GM19351 (cell line): ENCODE results near the gene TMEM272.

Experiments used
- ATAC-seq: cut with Tn5 transposase; IDR thresholded peaks from one replicate; pipeline ENCODE4 v1.9.1; 2021; ENCODE audit warnings: mild to moderate bottlenecking, moderate library complexity; ENCODE audit not compliant: unreplicated experiment

TMEM272 gene

GRCh38 chr13:51783428-51784094 is 61.4 kb downstream of the TMEM272 start:
- no peak for ATAC-seq

DNA sequence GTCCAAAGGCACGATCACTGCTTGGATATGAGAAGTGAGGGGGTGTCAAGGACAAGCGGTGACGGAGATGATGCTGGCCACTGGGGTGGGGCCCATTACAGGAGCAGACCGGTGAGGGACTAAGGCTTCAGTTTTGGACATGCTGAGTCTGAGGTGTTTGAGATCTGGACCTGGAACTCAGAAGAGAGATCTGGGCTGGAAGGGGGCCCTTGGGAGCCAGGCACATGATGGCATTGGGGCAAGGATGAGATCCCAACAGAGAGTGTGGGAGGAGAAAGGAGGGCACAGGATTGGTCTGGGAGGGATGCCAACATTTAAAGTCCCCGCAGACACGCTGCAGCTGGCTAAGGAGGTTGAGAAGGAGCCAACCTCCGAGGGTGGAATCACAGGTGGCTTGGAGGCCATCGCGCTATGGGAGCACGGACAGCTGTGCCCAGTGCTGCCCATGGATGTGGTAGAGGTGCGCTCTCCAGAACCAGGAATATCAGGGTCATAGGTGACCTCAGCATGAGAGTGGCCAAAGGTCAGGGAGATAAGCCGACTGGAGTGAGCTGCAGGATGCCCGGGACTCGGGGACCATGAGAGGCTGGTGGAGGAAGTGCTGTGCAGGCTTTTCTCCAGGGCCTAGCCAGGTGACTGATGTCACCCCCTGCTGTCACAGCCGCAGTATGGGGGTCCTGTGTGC is 62.8 kb downstream of the TMEM272 start:
- no peak for ATAC-seq

GRCh38 chr13:51781246-51782022 is 63.5 kb downstream of the TMEM272 start:
- peak; percentile 88 for ATAC-seq

DNA sequence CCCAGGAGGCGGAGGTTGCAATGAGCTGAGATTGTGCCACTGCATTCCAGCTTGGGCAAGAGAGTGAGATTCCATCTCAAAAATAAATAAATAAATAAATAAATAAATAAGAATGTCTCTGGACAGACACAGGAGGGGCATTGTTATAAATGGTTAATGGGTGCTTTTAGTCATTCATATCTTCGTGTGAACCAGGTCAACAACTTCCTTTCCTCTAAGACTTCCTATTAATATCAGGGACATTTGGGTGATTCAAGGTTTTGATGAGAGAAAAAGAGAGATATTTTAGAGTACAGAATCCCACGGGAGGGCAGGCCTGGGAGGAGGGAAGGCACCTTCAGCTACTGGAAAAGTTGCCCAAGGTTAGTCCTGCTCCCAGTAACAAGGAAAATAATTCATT is 64.9 kb downstream of the TMEM272 start:
- no peak for ATAC-seq

GRCh38 chr13:51778392-51778791 is 66.6 kb downstream of the TMEM272 start:
- no peak for ATAC-seq

GRCh38 chr13:51777921-51778320 is 67.1 kb downstream of the TMEM272 start:
- no peak for ATAC-seq

DNA sequence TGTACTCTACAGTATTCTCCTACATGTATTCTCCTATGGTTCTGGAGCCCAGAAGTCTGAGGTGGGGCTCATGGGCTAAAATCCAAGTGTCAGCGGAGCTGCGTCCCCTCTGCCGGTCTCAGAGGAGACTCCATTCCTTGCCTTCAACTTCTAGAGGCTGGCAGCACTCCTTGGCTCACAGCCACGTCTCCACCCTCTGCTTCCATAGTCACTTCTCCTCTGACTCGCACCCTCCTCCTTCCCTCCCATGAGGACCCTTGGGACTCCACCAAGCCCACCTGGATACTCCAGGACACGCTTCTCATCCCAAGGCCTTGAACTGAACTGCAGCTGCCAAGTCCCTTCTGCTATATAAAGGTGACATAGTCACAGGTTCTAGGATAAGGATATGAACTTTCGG is 68.8 kb downstream of the TMEM272 start:
- no peak for ATAC-seq

DNA sequence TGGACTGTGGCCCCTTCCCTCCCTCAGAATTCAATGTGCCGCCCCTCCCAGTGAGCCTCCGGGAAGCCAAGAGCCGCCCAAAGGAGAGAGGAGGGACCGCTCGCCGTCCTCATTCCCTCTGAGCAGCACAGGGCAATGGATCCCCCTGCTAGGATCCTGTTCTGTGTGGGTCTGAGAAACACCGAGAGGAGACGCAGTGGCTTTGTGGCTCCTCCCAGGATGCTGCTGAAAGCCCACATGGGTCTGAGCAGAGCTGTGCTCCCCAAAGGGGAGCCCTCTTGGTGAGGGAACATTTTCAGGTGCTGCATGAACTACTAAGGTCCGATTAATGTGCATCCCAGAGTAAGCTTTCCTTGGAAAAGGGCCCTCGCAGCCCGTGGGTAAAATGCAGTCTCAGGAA is 71.5 kb downstream of the TMEM272 start:
- ATAC-seq: no peak

GRCh38 chr13:51772781-51773180 is 72.2 kb downstream of the TMEM272 start:
- no peak for ATAC-seq

GRCh38 chr13:51772105-51772455 is 72.9 kb downstream of the TMEM272 start:
- ATAC-seq: no peak

DNA sequence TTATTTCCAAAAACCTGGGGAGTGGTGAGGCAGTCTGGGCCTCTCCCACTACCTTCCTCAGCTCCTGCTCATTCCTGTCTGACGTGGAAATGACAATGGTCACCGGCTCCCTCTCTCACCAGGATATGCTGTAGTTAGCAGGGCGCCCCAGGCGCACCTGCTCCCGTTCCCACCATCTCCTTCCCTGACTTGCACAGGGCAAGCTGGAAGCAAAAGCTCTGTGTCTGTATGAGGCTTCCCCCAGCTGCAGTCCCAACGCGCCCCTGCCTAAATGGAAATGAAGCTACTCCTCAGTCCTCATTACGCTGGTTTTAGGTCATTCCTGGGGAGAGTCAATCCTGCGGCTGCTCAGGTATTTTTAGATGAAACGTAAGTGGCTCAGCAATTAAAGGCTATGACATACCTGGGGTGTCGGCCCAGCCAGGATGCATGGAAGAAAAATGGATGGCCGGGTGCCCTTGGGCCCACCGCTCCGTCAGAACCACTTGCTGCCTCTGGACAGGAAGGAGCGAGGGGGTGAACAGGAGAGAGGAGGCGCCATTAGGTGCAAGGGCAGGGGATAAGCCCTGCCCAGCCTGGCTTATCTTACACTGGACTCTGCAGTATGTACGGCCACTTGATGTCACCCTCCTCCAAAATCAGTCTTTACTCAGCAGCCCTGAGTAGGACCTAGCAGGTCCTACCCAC is 73.4 kb downstream of the TMEM272 start:
- ATAC-seq: no peak

GRCh38 chr13:51770681-51771417 is 74.1 kb downstream of the TMEM272 start:
- no peak for ATAC-seq

DNA sequence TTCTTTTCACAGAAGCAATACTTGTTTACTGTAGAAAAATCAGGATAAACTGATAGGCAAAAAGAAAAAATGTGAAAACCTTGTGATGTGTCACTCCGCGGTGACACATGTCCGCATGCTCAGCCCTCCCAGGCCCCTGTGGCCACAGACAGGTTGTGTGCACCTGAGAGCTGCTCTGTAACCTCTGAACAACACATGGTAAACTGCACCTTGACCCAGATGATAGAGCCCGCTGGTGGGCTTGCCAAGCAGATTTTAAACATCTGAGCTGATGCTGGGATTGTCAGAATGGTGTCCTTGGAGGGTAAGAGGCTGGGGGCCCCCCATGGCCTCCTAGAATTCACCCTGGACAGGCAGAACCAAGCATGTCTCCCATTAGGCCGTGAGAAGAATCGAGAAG is 74.8 kb downstream of the TMEM272 start:
- ATAC-seq: no peak

GRCh38 chr13:51769455-51770127 is 75.4 kb downstream of the TMEM272 start:
- no peak for ATAC-seq

- ATAC-seq: no peak
Measured at GRCh38 chr13:51768976-51769375, 76.0 kb downstream of the TMEM272 start.

DNA sequence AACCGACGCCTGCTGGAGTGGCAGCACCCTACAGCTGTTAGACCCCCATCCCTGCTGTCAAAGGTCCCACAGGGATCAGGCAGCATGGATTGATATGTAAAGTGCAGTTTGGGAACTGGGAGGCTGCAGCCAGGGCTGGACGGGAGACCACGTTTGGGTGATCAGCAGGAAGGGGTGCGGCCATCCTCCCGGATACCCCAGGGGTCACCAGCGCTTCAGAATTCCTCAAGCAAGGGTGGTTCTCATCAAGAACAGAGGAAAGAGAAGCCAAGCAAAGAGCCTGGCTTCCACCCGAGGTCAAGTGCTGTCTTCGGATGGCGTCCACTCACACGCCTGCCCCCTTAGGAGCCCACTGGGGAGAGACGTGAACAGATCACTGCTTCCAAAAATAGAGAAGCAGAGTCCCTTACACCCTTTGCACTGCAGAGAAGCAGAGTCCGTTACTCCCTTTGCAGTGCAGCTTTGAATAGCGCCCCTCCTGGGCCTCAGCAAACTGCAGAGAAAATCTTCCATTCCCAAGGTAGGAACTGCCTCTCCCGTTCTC is 76.5 kb downstream of the TMEM272 start:
- no peak for ATAC-seq

GRCh38 chr13:51767100-51767499 is 77.9 kb downstream of the TMEM272 start:
- no peak for ATAC-seq

DNA sequence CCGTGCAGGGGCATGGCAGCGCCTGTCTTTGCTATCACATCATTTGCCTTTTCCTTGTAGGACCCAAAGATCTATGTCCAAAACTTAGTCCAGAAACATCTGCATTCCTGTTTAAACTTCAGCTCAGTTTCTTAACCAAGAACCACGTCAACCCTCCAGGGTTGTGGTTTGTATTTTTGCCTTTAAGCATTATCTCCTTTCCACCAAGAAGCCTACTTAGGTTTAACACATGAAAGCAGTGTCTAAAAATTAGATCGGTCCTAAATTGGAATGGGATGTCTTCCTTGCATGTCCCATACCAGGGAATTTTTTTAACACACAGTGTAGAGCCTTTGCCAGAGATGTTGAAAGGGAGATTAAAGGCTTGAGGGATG is 79.8 kb downstream of the TMEM272 start:
- no peak for ATAC-seq

GRCh38 chr13:51764184-51765141 is 80.5 kb downstream of the TMEM272 start:
- ATAC-seq: peak; percentile 89
